Right lobe of liver (tissue), 4 donors: ENCODE data around the gene EXOC3L1.

Experiments
- CTCF ChIP-seq, 4 donors: fragments of 200-600 bp in 3 of 4; fragments of 450-650 bp in 1 of 4; IDR thresholded peaks; one replicate each; pipeline versions ENCODE4 v1.5.1 to v1.8.0; 2016 to 2022; ENCODE audit warnings: antibody characterized with exemption in 4 of 4, mild to moderate bottlenecking in 2 of 4
- POLR2A ChIP-seq: fragments of 450-650 bp; IDR thresholded peaks from one replicate; pipeline ENCODE4 v1.6.1; 2017; ENCODE audit warnings: antibody characterized with exemption, mild to moderate bottlenecking
- donor health status: DM: no; HTN: no; CAD: no.
- donor health status: DM: no; HTN: no; CAD: no.
- donor health status: DM: no; HTN: yes; CAD: no.

DNA sequence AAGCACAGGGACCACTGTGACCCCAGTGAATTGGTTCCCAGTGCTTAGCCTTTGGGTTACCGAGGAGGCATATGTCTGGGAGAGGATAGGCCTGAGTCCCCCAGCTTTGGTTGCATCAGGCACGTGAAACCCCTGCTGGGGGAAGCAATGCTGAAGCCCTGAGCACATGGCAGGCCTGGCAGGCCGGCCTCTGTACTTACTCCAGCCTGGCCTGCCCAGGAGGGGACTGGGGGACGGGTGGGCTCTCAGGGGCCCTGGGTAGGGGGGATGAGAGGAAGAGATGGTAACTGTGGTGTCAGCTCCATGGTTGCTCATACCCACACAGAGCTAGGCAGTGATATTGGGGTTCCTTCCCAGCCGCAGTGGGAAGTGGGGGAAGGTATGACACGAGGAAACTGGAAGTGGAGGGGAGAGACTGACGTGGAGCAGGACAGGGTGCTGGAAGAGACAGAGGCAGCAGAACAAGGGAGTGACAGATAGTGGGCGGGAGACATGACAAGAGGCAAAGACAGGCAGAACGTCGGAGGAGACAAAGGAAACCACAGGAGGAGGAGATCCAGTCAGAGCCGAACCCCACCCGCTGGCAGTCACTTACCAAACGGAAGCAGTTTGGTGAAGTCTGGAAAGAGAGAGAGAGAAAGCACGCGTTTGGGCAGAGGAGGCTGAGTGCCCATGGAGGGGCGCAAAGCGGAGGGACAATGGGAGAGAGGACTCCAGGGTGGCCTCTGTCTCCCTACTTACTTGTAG is 46.1 kb upstream of the EXOC3L1 start:
- TF ChIP-seq CTCF (IDR thresholded peaks at IDR 0.05) = no peak
- TF ChIP-seq POLR2A = no peak
